Left cardiac atrium (tissue), 4 donors: Measurements from ENCODE around the gene UBE2E1. TPM values are rescaled to one million over a fixed set of nuclear protein-coding genes. Genes with fewer than 3 reads are reported as not detected.
"Not testable (repeated sequence)": the region's sequence is repeated elsewhere in the genome, so short reads cannot be mapped to it uniquely, and the experiment has no call there.

Experiments
- ATAC-seq, 2 donors: fragments of 200-7000 bp; cut with Tn5 transposase; one replicate each; pipeline ENCODE4 v1.9.1; 2020; ENCODE audit warnings: mild to moderate bottlenecking in 2 of 2, moderate library complexity in 2 of 2
- DNase-seq: peaks from one replicate; pipeline ENCODE4 v3.0.0-alpha.2; 2020
- intact Hi-C, 2 donors: fragments of 100-400 bp; cut with DNase I; formaldehyde crosslinking; loops; one replicate each; pipeline versions ENCODE4 v1.14.1 to v1.15.1; 2022 to 2023
- total RNA-seq, 2 donors: library from RNA; stranded (reverse); fragmentation: NEBNext Ultra II Directional; extraction: Animal tissue kit (Norgen Biotek cat#: 25700); gene quantifications; one replicate each; pipeline ENCODE4 v1.2.1, GENCODE V29; 2021
- donor health status: DM: no; HTN: yes; CAD: no.
- donor health status: DM: no; HTN: yes; CAD: no; lungs with severe emphysema.
- donor health status: DM: yes; HTN: yes; CAD: no.
- donor health status: Dilated cardiomyopathy.

UBE2E1 gene
- total RNA-seq, 2 donors from 2014 or later = 51.8 to 54.7 TPM

DNA sequence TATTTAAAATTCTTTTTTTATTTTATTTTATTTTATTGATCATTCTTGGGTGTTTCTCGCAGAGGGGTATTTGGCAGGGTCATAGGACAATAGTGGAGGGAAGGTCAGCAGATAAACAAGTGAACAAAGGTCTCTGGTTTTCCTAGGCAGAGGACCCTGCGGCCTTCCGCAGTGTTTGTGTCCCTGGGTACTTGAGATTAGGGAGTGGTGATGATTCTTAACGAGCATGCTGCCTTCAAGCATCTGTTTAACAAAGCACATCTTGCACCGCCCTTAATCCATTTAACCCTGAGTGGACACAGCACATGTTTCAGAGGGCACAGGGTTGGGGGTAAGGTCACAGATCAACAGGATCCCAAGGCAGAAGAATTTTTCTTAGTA, 64.9 kb downstream of the UBE2E1 start:
- intact Hi-C loops, DNase-seq: not testable (repeated sequence)
- peak in 1 of 2 donors; percentile 9 for ATAC-seq

DNA sequence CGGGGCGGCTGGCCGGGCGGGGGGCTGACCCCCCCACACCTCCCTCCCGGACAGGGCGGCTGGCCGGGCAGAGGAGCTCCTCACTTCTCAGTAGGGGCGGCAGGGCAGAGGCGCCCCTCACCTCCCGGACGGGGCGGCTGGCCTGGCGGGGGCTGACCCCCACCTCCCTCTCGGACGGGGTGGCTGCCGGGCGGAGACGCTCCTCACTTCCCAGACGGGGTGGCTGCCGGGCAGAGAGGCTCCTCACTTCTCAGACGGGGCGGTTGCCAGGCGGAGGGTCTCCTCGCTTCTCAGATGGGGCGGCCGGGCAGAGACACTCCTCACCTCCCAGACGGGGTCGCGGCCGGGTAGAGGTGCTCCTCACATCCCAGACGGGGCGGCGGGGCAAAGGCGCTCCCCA, 65.6 kb downstream of the UBE2E1 start:
- DNase-seq, ATAC-seq, intact Hi-C loops: not testable (repeated sequence)

DNA sequence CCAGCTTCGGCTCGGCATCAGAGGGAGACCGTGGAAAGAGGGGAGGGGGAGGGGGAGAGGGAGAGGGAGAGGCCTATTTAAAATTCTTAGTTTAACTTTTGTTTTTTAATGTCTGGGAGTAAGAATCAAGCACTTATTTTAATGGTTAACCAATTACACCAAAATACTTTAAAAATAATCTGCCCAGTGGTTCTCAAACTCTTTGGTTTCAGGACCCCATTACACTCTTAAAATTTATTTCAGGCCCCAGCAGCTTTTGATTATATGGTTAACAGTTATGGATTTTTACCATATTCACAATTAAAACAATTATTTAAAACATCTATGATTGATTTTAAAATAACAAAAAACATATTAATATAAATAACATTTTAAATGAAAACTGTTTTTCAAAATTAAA, 66.6 kb downstream of the UBE2E1 start:
- intact Hi-C loops = no loop called here
- no peak for DNase-seq
- no peak for ATAC-seq

DNA sequence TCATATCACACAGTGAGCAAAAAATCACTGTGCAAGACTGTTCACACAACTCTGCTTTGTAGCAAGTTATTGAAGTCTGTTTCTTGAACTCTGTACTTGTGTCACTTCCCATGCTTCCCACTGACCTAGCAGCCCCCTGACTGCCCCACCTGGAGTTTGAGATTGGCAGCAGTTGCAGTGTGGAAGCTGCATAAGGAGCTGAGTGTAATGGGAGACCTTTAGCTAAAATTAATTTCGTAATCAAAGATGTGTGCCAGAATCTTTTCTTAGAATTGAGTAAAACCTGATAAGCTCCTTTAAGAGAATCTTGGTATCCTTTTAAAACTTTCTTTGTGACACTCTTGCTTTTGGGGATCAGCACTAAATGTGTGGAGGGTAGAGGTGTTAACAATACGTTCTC, 68.2 kb downstream of the UBE2E1 start:
- DNase-seq = no peak
- intact Hi-C loops = no loop called here
- peak in 1 of 2 donors; percentile 35 for ATAC-seq

DNA sequence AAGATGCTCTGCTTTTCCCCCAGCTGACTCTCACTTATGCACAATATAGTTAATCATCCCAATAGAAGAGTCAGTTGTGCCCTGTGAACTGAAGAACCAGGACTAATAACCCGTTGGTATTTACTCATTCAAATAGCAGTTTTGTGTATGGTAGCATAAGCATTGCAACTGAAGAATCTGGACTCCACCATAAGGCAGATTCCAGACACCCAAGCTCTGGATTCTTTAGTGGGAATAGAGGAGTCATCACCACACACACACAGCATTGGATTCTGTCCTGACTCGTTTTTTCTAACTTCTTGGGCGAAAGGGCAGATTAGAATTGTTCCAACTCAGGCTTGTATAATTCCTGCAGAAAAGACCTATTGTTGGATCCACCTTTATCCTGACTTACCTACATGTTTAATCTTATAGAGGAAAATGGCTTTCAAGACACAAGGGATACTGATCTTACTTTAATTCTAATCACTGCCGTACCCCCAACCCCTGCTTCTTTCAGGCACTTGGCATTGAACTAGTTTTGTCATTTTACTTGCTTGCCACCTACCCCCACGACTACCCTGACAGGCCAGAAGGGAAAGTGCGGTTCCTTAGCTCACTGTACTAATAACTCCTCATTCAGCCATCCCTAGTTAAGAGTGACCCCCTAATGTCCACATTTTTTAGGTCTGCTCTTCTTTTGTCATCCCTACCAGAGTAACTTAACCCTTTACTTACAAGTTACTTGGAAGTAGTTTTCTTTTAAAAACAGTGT, 68.8 kb downstream of the UBE2E1 start:
- ATAC-seq (no peak), DNase-seq (no peak)
- intact Hi-C loops = no loop called here

DNA sequence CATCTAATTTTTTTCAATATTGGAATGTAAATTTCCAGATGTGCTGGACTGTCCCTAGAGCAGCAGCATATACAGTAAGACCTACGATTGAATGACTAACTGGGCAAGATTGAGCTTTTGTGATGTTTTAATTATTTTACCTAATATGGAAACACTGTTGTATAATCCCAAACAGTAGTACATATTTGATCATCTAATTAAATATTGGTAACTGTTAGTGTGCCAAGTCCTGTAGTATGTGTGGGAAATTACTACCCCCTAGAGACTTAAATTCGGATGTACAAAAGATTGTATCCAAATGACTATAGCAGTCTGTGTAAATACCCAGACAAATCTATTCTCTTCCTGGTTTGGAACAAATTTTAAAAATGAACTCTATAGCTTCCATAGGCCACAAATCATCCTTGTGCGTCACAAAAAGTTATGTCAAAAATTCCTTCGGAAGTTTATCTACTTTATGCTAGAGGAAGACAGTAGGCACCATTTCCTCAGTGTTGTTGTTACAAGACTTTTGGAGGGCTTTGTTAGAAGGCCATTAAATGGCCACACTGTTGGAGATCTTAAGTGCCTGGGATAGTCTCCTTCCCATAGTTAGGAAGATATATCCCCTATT, 69.5 kb downstream of the UBE2E1 start:
- DNase-seq (no peak), ATAC-seq (no peak)
- intact Hi-C loops = no loop called here

DNA sequence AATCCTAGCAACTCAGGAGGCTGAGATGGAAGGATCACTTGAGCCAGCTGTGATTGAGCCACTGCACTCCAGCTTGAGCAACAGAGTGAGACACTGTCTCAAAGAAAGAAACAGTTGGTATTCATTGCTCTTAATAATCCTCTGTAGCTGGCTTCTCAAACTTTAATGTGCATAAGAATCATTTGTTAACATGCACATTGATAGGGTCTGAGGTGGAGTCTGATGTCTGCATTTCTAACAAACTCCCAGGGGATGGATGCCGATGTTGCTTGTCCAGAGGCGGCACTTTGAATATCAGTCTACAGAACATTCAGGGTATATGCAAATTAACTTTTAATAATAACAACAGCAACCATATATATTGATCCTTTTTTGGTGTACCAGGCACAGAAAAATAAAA, 71.2 kb downstream of the UBE2E1 start:
- ATAC-seq (no peak), DNase-seq (no peak)
- intact Hi-C loops = no loop called here

DNA sequence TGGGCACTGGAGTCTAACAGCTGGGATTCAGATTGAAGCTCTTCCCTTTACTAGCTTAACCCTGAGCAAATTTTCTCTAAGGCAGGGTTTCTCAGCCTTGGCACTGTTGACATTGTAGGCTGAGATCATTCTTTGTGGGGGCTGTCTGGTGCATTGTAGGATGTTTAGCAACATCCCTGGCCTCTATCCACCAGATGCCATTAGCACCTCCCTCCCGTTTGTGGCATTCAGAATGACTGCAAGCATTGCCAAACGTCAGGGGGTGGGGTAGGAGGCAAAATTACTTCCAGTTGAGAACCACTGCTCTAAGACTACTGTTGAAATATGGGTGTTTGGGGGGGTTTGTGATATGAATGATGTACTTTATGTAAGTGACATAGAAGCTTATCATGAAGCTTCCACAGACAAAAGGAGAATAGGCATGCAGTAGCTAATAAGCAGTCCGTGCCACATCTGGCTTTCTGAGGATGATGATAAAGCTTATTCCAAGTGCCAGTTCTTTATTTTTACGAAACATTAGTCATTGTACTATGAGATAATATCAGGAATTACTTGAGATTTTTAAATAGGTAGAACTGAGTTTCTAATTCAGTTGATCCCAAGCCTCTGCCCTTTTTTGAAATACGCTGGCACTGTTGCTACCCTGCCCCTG, 71.7 kb downstream of the UBE2E1 start:
- peak; percentile 62 for DNase-seq
- intact Hi-C loops = no loop called here
- peak; percentile 43 to 67 for ATAC-seq

DNA sequence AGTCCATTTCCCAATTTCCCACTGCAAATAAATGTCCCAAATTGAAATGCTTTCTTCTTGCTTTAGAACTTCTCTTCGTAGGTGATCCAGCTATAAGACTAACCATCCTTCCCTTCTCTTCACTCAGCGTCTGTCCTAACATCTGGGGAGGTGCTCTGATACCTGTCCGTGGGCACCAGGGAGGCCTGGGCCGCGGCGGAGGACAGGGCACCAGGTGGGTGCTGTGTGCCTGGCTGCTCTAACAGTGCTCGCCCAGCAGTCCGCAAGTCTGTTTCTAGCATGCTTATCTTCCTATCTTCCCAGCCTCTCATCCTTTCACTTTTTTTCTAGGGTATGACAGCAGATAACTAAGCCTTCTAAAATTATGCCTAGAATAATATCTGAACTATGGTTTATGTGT, 73.7 kb downstream of the UBE2E1 start:
- intact Hi-C loops = no loop called here
- no peak for DNase-seq
- ATAC-seq = no peak

DNA sequence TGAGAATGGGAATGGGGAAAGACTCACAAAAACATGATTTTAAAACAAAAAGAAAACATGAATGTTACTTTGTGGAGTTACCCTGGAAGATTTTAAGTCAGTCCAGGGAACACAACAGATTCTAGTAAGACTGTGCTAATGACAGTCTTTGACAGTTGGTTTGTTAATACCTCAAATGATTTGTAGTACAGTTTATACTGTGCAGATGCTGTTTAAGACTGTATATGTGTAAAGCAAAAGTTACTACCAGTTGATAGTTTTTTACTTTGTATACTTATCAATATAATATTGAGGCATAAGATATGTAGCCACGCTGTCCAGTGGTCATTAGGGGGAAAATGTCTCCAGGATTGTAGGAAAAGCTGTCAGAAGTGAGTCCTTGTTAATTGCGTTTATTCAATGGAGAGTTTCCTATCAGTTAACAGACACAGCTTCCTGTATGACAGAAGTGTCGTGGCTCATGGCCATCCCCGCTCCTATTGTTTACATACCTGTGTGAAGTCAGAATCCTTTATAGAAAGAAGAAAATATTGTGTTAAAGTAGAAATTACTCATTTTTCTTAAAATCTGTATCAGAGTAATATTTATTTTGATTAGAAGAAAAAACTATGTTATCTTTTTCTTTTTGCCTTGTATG, 75.1 kb downstream of the UBE2E1 start:
- intact Hi-C loops = no loop called here
- no peak for ATAC-seq
- no peak for DNase-seq

DNA sequence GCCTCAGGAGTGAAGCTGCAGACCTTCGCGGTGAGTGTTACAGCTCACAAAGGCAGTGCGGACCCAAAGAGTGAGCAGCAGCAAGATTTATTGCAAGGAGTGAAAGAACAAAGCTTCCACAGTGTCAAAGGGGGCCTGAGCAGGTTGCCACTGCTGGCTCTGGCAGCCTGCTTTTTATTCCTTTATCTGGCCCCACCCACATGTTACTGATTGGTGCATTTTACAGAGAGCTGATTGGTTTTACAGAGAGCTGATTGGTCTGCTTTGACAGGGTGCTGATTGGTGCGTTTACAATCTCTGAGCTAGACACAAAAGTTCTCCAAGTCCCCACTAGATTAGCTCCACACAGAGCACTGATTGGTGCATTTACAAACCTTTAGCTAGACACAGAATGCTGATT, 76.2 kb downstream of the UBE2E1 start:
- DNase-seq, ATAC-seq, intact Hi-C loops: not testable (repeated sequence)

DNA sequence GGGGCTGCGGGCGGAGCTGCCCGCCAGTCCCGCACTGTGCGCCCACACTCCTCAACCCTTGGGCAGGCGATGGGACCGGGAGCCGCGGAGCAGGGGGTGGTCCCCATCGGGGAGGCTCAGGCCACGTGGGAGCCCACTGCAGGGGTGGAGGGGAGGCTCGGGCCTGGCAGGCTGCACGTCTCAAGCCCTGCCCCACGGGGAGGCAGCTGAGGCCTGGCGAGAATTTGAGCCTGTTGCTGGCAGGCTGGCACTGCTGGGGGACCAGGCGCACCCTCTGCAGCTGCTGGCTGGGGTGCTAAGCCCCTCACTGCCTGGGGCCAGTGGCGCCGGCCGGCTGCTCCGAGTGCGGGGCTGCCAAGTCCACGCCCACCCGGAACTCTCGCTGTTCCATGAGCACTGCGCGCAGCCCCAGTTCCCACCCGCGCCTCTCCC, 76.7 kb downstream of the UBE2E1 start:
- intact Hi-C loops = no loop called here
- ATAC-seq (no peak), DNase-seq (no peak)

DNA sequence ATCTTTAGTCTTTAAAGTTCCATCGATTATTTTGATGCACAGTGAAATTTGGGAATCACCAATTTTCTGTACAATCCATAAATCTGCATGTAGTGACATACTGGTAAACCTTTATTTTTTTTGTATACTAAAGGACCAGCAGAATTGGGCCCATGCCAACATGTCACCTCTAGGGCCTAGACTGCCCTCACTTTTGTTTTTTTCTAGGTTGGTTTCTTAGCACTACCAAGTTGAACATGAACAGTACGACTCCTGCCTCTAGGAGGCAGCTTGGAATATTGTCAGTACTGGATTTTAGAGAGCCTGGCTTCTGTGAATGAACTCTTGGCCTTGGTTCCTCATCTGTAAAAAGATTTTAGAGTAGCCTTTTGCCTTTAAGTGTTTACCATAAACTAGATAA, 78.7 kb downstream of the UBE2E1 start:
- intact Hi-C loops = no loop called here
- no peak for ATAC-seq

DNA sequence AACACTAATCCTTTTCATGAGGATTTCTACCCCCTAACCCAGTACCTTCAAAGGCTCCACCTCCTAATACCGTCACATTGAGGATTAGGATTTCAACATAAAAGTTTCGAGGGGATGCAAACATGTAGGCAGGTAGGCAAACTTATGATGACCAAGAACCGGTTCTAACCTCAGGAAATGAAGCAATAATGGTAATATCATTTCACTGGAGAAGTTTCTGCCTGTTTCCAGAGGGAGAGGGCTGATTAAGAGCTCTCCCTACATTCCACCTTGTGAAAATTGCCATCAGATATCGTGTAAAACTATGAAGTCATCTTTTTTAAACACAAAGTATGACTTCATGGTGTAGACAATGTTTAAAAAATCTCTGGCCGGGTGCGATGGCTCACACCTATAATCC, 79.5 kb downstream of the UBE2E1 start:
- intact Hi-C loops = loop anchor here in 1 of 2 donors (5.0 kb wide), 1 partner anchor 357 kb away; no protein-coding TSS in a partner anchor
- ATAC-seq = no peak

More for the DNA sequence above, 78.7 kb downstream of the UBE2E1 start:
- no peak for DNase-seq

DNA sequence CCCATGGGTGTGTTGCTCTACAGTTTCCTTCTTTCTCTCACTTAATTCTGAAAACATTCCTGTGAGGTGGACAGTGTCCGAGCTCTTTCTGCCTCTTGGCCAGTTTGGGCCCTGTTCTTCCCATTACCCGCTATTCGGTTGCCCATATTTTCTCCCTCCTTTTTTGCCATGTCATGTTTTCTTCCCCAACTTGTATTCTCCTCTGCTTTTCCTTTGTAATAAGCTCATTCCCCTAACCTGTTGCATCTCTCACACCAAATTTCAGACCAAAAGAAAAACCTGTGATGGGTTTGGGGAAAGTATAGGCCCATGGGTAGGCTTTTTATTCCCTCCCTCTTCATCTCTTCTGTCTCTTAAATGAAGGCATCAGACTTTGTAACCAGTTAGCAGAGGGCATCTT, 80.6 kb downstream of the UBE2E1 start:
- ATAC-seq = no peak
- intact Hi-C loops = loop anchor here in 1 of 2 donors (5.0 kb wide), 1 partner anchor 356 kb away; no protein-coding TSS in a partner anchor
- DNase-seq = no peak

More for the DNA sequence above, 79.5 kb downstream of the UBE2E1 start:
- no peak for DNase-seq

DNA sequence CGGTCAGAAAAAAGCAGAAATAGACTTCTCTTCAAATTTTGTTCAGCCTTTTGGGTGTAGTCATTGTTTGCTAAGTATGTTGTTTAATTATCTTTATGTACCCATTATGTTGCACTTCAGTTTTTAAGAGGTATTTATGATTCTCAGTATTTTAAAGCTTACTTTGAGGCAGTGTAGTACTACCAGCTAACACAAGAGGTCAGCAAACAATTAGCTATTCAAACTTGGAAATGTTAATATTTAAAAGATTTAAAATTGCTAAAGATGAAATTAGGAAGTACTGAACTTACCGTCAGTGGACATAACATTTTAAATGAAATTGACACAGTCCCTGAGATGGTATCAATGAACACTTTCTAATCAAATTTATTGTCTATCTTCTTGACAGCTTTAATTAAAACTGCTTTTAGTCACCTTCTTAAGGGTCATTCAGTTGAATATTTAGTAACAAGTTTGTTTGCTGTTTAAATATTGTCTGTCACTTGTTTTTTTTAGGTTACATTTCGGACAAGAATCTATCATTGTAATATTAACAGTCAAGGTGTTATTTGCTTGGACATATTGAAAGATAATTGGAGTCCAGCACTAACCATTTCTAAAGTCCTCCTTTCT, 83.0 kb downstream of the UBE2E1 start:
- intact Hi-C loops = loop anchor here in 1 of 2 donors (5.0 kb wide), 1 partner anchor 354 kb away; no protein-coding TSS in a partner anchor
- no peak for DNase-seq
- no peak for ATAC-seq

DNA sequence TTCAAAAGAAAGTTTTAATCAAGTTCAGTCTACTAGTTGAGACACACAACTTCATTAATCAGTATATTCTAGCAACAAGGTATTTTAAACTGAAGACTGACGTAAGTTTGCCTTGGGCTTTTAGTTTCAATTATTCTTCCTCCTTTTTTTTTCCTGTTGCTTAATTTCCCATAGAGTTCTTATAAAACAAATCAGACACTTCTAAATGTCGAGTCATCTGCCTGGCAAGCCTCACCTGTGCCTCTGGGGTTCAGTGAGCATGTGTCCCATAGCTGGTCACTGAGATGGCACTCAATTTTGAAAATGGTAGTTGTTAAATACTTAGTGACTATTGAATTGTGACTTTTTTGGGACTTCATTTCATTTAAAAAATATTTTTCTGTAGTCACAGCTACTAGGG, 83.6 kb downstream of the UBE2E1 start:
- DNase-seq (no peak), ATAC-seq (no peak)
- intact Hi-C loops = loop anchor here in 1 of 2 donors (5.0 kb wide), 1 partner anchor 353 kb away; no protein-coding TSS in a partner anchor

DNA sequence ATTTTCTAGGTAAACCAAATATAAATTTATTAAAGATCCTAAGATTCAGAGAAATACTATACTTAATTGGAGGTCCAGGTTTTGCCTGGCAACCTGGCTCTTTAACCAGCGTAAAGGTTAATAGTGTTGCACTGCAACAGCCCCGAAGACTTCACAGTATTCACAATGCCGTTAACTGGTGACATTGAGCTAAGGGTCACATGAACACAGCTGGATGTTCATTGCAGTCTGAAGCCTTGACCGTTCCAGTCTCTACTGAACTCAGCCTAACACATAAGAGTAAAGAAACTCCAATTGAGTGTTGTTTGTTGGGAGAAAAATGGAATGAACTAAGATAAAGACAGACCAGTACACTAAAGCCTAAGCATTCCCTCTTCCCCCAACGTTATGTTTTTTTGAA, 84.2 kb downstream of the UBE2E1 start:
- ATAC-seq = no peak
- no peak for DNase-seq
- intact Hi-C loops = loop anchor here in 1 of 2 donors (5.0 kb wide), 1 partner anchor 352 kb away; no protein-coding TSS in a partner anchor
